ENCODE data around the gene NCAPG2.

DNA sequence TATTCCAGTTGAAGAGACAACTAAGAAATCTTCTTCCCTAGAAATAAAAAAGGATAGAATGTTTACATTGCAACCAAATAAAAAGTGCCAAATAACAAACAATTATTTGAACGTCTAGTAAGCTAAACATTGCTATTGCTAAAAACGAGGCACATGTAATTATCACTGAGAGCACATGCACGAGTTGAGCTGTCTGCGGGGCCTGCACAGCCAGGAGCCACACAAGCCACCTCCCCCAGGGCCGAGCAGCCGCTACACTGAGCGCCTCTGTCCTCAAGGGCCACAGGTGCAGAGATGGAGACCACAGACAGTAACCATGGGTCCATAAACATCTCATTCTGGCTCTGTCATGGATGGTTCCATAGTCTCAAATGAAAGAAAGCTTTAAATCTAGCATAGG lies 17.2 kb downstream of the NCAPG2 start:
- TF ChIP-seq, protein P1, sequence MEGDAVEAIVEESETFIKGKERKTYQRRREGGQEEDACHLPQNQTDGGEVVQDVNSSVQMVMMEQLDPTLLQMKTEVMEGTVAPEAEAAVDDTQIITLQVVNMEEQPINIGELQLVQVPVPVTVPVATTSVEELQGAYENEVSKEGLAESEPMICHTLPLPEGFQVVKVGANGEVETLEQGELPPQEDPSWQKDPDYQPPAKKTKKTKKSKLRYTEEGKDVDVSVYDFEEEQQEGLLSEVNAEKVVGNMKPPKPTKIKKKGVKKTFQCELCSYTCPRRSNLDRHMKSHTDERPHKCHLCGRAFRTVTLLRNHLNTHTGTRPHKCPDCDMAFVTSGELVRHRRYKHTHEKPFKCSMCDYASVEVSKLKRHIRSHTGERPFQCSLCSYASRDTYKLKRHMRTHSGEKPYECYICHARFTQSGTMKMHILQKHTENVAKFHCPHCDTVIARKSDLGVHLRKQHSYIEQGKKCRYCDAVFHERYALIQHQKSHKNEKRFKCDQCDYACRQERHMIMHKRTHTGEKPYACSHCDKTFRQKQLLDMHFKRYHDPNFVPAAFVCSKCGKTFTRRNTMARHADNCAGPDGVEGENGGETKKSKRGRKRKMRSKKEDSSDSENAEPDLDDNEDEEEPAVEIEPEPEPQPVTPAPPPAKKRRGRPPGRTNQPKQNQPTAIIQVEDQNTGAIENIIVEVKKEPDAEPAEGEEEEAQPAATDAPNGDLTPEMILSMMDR (IDR thresholded peaks at IDR 0.05), result no peak
- no peak for TF ChIP-seq ZFX (IDR thresholded peaks at IDR 0.05; ENCODE audit: borderline replicate concordance)

All from 22Rv1 (cell line).